Measurements from ENCODE around the gene CPNE5. TPM values are rescaled to one million over a fixed set of nuclear protein-coding genes. Genes with fewer than 3 reads are reported as not detected.

CPNE5 gene
- total RNA-seq, result 1 to 10 TPM; 2.2 to 3.9 TPM

DNA sequence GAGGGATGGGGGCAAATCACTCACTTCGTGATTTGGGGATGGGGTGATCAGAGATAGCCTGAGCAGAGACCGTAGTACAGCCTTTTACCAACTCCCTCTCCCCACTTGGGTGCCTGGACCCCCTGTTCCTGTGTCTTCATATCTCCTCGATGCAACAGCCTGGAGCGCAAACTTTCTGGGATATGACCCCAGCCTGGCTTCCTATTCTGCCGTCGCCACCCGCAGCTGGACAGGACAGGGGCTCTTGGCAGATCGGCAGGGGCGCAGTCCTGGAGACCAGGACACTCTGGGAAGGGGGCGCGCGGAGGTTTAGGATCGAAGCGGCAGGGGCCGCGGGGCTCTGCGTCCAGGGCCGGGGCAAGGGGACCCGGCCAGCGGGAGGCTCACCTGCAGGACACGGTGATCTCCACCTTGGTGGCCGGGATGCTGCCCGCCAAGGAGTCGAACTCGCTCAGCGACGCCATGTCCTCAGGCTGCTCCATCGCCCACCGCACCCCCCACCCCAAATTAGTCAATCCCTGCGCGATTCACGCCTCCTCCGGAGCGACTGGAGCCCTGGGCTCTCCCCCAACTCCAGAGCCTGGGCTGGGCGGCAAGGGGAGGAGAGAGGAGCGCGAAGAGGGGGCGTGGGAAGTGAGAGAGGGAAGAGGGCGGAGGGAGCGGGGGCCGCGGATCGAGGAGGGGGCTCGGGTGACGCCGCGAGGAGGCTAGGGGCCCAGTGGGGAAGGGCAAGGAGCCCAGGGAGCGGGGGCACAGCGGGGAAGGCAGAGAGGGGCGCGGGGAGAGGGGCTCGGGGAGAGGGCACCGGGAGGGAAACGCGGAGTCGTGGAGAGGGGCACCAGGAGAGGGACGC is at the start of gene CPNE5:
CPNE5 (minus strand) TSS at position 549 of the 853 bp plus-strand sequence; CDS start at position 482, 67 bp downstream.
- peak; percentile 22 for ATAC-seq (replicated peaks)
- Mint-ChIP-seq H3K4me3 (peak within 1 kb of the TSS; percentile 46), H3K9me3 (no peaks in the 10 kb centered on the region), H3K4me1 (no peaks in the 10 kb centered on the region), H3K27ac (no peak within 1 kb of the TSS), H3K36me3 (ENCODE audit: low read depth) (peaks cover 6% of the 10 kb centered on the region), H3K27me3 (peaks cover 15% of the 10 kb centered on the region)

DNA sequence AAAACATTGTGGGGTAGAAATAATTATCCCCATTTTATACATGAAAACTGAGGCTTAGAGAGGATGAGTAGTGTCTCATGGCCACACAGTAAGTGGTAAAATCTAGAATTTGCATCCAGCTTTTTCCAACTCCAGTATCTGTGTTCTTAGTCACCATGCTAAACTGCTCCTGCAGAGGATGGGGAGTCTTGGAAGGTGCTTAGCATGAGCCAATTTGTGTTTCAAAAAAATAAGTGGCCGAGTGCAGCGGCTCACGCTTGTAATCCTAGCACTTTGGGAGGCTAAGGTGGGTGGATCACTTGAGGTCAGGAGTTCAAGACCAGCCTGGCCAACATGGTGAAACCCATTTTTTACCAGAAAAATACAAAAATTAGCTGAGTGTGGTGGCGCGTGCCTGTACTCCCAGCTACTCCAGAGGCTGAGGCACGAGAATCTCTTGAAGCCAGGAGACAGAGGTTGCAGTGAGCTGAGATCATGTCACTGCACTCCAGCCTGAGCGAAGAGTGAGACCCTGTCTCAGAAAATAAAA is 48.9 kb upstream of the CPNE5 start:
- Mint-ChIP-seq H3K9me3 (no peaks in the 10 kb centered on the region), H3K4me1 (peaks cover 15% of the 10 kb centered on the region), H3K4me3 (no peak overlapping the region), H3K27ac (no peak overlapping the region), H3K36me3 (ENCODE audit: low read depth) (peaks cover 11% of the 10 kb centered on the region), H3K27me3 (no peaks in the 10 kb centered on the region)
- no peak for ATAC-seq (replicated peaks)

DNA sequence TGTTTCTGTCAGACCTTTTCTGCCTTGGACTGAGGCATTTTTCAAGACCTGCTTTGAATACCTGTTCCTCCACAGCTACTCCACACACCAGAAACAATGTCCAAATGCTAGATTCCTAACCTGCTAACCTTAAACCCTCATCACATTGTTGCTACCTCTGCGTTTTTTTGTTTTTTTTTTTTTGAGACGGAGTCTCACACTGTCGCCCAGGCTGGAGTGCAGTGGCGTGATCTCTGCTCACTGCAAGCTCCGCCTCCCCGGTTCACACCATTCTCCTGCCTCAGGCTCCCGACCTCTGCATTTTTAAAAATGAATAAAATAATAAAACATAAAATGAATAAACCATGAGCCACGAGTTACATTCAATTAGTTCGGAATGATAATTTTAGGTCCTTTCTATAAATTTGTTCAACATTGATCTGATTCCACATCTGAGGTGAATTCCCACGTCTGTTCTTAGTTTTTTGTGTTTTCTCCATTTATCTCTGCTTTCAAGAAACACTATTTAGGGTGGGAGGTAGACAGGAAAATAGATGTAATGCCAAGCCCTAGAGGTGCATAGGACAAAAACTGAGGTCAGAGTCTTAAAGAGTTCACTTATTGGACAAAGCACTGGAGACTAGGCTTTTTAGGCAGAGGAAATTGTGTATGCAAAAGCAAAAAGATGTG is 47.8 kb upstream of the CPNE5 start:
- Mint-ChIP-seq H3K9me3 (no peaks in the 10 kb centered on the region), H3K27ac (peak overlapping the region; percentile 98), H3K4me3 (peak overlapping the region; percentile 90), H3K27me3 (no peaks in the 10 kb centered on the region), H3K4me1 (peaks cover 15% of the 10 kb centered on the region), H3K36me3 (ENCODE audit: low read depth) (no peaks in the 10 kb centered on the region)
- ATAC-seq (replicated peaks), result no peak

GRCh38 chr6:36885461-36886401 is 46.5 kb upstream of the CPNE5 start, which contains the start of gene C6orf89:
Gene C6orf89, plus strand, starts transcription at chr6:36885952. Its CDS starts 13,493 bp downstream, at chr6:36899445.
- H3K9me3 Mint-ChIP-seq, result no peaks in the 10 kb centered on the region
- H3K27me3 Mint-ChIP-seq, result no peaks in the 10 kb centered on the region
- peak within 1 kb of the TSS; percentile 98 for H3K27ac Mint-ChIP-seq
- H3K4me3 Mint-ChIP-seq, result peak within 1 kb of the TSS; percentile 90
- ATAC-seq (replicated peaks), result peak; percentile 100
- no peaks in the 10 kb centered on the region for H3K36me3 Mint-ChIP-seq (ENCODE audit: low read depth)
- H3K4me1 Mint-ChIP-seq, result peaks cover 15% of the 10 kb centered on the region

GRCh38 chr6:36884610-36885009 is 45.4 kb upstream of the CPNE5 start:
- Mint-ChIP-seq H3K9me3 (no peaks in the 10 kb centered on the region), H3K4me3 (peak overlapping the region; percentile 33), H3K27ac (no peak overlapping the region), H3K36me3 (ENCODE audit: low read depth) (no peaks in the 10 kb centered on the region), H3K27me3 (no peaks in the 10 kb centered on the region), H3K4me1 (peaks cover 15% of the 10 kb centered on the region)
- no peak for ATAC-seq (replicated peaks)

DNA sequence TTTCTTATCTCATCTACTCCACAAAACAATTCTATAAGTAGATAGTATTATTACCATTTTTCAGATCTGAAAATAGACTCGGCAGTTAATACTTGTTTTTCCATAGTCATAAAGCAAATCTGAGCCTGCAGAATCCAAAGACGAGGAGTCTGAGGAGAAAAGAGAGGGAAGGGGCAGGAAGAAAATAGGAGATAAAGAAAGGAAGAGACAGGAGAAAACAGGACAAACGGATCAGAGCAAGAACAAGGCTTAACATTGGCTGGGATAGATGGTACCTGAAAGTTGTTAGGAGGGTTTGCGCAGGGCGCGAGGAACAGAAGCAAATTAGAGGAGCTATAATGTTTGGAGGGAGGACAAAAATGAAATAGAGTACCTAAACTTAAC is 36.0 kb upstream of the CPNE5 start:
- peaks cover 36% of the 10 kb centered on the region for H3K36me3 Mint-ChIP-seq (ENCODE audit: low read depth)
- H3K9me3 Mint-ChIP-seq, result no peaks in the 10 kb centered on the region
- H3K4me3 Mint-ChIP-seq, result peak overlapping the region; percentile 93
- peaks cover 5% of the 10 kb centered on the region for H3K27me3 Mint-ChIP-seq
- H3K27ac Mint-ChIP-seq, result peak overlapping the region; percentile 96
- H3K4me1 Mint-ChIP-seq, result peaks cover 21% of the 10 kb centered on the region
- no peak for ATAC-seq (replicated peaks)

- peak; percentile 84 for ATAC-seq (replicated peaks)
- Mint-ChIP-seq H3K4me1 (peaks cover 23% of the 10 kb centered on the region), H3K27me3 (peaks cover 5% of the 10 kb centered on the region), H3K9me3 (no peaks in the 10 kb centered on the region), H3K27ac (peak within 1 kb of the TSS; percentile 96), H3K36me3 (ENCODE audit: low read depth) (peaks cover 42% of the 10 kb centered on the region), H3K4me3 (peak within 1 kb of the TSS; percentile 93)
Observed at GRCh38 chr6:36874443-36875249, 35.4 kb upstream of the CPNE5 start, which contains the start of gene PPIL1. Gene PPIL1, minus strand, starts transcription at chr6:36874803. Its CDS starts 31 bp downstream, at chr6:36874772.

GRCh38 chr6:36873612-36874442 is 34.6 kb upstream of the CPNE5 start:
- Mint-ChIP-seq H3K9me3 (no peaks in the 10 kb centered on the region), H3K27me3 (peaks cover 5% of the 10 kb centered on the region), H3K4me3 (peak overlapping the region; percentile 93), H3K36me3 (ENCODE audit: low read depth) (peaks cover 50% of the 10 kb centered on the region), H3K27ac (peak overlapping the region; percentile 96), H3K4me1 (peaks cover 23% of the 10 kb centered on the region)
- ATAC-seq (replicated peaks), result no peak

DNA sequence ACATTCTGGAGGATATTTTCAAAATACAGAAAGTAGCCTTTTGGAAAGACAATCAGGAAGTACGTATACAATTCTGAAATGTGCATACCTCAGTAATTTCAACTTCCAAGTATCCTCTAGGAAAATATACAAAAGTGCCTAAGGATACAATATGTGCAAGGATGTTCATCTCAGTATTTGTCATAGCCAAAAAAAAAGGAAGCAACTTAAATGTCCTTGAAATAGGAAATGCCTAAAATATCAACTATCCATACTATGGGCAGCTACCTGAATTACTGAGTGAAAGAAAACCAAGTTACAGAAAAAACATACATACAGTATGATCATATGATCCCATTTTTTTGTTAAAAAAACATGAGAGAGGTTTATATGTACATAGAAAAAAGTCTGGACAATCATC is 33.9 kb upstream of the CPNE5 start:
- H3K36me3 Mint-ChIP-seq (ENCODE audit: low read depth), result peaks cover 58% of the 10 kb centered on the region
- H3K9me3 Mint-ChIP-seq, result no peaks in the 10 kb centered on the region
- H3K27me3 Mint-ChIP-seq, result peaks cover 3% of the 10 kb centered on the region
- peak overlapping the region; percentile 93 for H3K4me3 Mint-ChIP-seq
- ATAC-seq (replicated peaks), result no peak
- peaks cover 25% of the 10 kb centered on the region for H3K4me1 Mint-ChIP-seq
- H3K27ac Mint-ChIP-seq, result peak overlapping the region; percentile 96

DNA sequence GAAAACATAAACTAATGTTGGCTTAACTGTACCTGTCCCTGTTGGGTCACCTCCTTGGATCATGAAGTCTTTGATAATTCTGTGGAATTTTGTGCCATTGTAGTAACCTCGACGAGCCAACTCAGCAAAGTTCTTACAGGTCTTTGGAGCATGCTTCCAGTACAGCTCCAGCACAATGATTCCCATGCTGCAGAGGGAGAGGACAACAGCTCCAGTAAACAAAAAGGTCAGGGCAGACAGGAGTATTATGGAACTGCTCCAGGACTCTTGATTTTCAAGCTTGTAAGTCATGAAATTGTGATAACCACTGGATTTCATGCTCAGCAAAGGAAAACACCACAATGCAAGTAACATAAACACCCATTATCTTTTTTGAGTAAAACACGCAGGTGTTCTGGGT is 32.4 kb upstream of the CPNE5 start:
- peaks cover 34% of the 10 kb centered on the region for H3K4me1 Mint-ChIP-seq
- H3K27ac Mint-ChIP-seq, result no peak overlapping the region
- no peaks in the 10 kb centered on the region for H3K27me3 Mint-ChIP-seq
- no peak for ATAC-seq (replicated peaks)
- H3K4me3 Mint-ChIP-seq, result peak overlapping the region; percentile 56
- peaks cover 72% of the 10 kb centered on the region for H3K36me3 Mint-ChIP-seq (ENCODE audit: low read depth)
- no peaks in the 10 kb centered on the region for H3K9me3 Mint-ChIP-seq

DNA sequence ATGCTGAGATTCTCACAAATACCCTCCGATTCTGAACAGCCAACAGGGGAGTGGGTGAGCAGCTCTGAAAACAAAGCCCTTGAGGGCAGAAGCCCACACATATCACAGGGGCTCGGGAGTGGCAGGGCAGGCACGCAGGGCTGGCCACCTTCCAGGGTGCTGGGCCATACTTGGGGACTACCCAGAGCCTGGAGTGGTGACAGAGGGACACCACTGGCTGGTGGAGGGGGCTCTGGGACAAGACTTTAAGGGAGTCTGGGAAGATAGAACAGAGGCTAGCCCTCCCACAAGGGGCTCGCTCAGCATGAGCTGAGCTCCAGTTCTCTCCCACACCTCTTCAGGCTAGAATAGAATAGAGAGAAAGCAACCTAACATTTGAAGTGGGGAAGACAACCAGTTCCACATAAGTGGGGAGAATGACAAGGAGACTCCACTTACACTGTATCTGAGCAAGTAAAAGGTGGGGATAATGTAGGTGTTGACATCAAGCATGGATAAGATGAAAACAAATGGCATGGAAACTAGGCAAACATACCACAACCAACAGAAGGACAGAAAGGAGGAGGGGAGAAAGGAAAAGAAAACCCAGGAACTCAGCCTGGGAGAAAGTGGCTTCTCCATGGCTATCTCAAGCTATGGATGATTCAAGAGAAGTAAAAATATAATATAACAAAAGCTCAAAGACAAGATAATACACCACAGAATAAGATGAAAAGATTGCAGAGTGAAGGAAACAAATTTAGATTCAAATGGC is 28.4 kb upstream of the CPNE5 start:
- ATAC-seq (replicated peaks), result no peak
- peak overlapping the region; percentile 1 for H3K27ac Mint-ChIP-seq
- H3K36me3 Mint-ChIP-seq (ENCODE audit: low read depth), result peaks cover 94% of the 10 kb centered on the region
- no peaks in the 10 kb centered on the region for H3K9me3 Mint-ChIP-seq
- peaks cover 59% of the 10 kb centered on the region for H3K4me1 Mint-ChIP-seq
- H3K27me3 Mint-ChIP-seq, result no peaks in the 10 kb centered on the region
- H3K4me3 Mint-ChIP-seq, result peak overlapping the region; percentile 3

DNA sequence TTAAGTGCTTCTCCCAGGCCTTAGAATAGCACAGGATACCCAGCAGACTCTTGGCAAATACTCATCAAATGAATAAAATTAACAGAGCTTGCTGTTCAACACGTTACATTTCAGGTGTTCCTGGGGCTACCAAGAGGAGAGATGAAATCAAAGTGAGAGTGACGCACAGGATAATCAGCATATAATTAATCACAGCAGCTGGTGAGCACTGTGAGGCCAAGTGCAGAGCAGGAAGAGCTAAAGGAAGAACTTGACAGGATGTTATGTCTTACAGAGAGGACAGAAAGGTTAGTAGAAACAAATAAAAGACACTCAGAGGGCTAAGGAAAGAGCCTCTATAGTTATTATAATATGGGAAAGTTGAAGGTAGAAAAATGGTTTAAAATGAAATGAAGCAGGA is 26.6 kb upstream of the CPNE5 start:
- H3K27me3 Mint-ChIP-seq, result no peaks in the 10 kb centered on the region
- peaks cover 100% of the 10 kb centered on the region for H3K36me3 Mint-ChIP-seq (ENCODE audit: low read depth)
- H3K9me3 Mint-ChIP-seq, result no peaks in the 10 kb centered on the region
- H3K27ac Mint-ChIP-seq, result peak overlapping the region; percentile 71
- peaks cover 54% of the 10 kb centered on the region for H3K4me1 Mint-ChIP-seq
- ATAC-seq (replicated peaks), result peak; percentile 42
- H3K4me3 Mint-ChIP-seq, result peak overlapping the region; percentile 37

Measured in activated T-helper 17 cell treated with anti-CD3 and anti-CD28 coated beads, Interleukin-2, amount 50 U/mL, for 72 hours (primary cell).